GM12873 (cell line): Measurements from ENCODE around the gene MAPK1IP1L.

Experiments
- CTCF ChIP-seq: IDR thresholded peaks from 2 replicates; pipeline ENCODE4 v1.5.1; 2012; ENCODE audit warnings: low read depth, mild to moderate bottlenecking, moderate library complexity, low read length, control low read depth; ENCODE audit not compliant: insufficient read depth; ENCODE audit errors: missing control alignments

Gene MAPK1IP1L

GRCh38 chr14:55051423-55052268, at the start of gene MAPK1IP1L:
Gene MAPK1IP1L, plus strand, starts transcription at chr14:55051647. Its CDS starts 10,037 bp downstream, at chr14:55061684.
- TF ChIP-seq CTCF = peak; percentile 97

- no peak for TF ChIP-seq CTCF
Measured at GRCh38 chr14:55005071-55005470, 46.4 kb upstream of the MAPK1IP1L start.

- TF ChIP-seq CTCF = no peak
Measured at GRCh38 chr14:55015006-55015405, 36.4 kb upstream of the MAPK1IP1L start.

GRCh38 chr14:55019968-55020554, 31.4 kb upstream of the MAPK1IP1L start:
- TF ChIP-seq CTCF = no peak

GRCh38 chr14:55025948-55026347, 25.5 kb upstream of the MAPK1IP1L start:
- no peak for TF ChIP-seq CTCF

- no peak for TF ChIP-seq CTCF
Measured at GRCh38 chr14:55026441-55026792, 25.0 kb upstream of the MAPK1IP1L start.

GRCh38 chr14:55026793-55027561, 24.5 kb upstream of the MAPK1IP1L start, which contains the start of the genes SOCS4 and WDHD1:
Gene SOCS4, plus strand, starts transcription at chr14:55027236. Its CDS starts 15,806 bp downstream, at chr14:55043042.
Gene WDHD1, minus strand, starts transcription at chr14:55027099. Its CDS starts 312 bp downstream, at chr14:55026787.
- TF ChIP-seq CTCF = peak; percentile 2
